HCT116 (cell line): ENCODE measurements around the gene MLLT3. TPM values are rescaled to one million over a fixed set of nuclear protein-coding genes. Genes with fewer than 3 reads are reported as not detected.

Experiments
- ATAC-seq: fragments of 200-7000 bp; cut with Tn5 transposase; 2 replicates; pipeline ENCODE4 v1.9.1; 2020; ENCODE audit warnings: mild to moderate bottlenecking, moderate library complexity
- BruUV-seq: library from RNA; stranded (reverse); fragments of 400-500 nt; replicated peaks from 2 replicates; lab custom pipeline; 2021; lab: Mats Ljungman, UMichigan
- CTCF ChIA-PET: fragments of 300-600 bp; sonication (Branson Sonifier 250); formaldehyde crosslinking; loops from one replicate; lab custom pipeline; 2021; ENCODE audit warnings: antibody characterized with exemption; lab: Charles Lee
- POLR2A ChIA-PET: fragments of 300-600, 350-600 bp; sonication (Branson Sonifier 250); formaldehyde crosslinking; loops from one replicate; lab custom pipeline; 2021; ENCODE audit warnings: antibody characterized with exemption; lab: Charles Lee
- RAD21 ChIA-PET, 2 experiments: fragments of 300-600 bp; sonication (Branson Sonifier 250); formaldehyde crosslinking; loops; one replicate each; lab custom pipeline; 2023; ENCODE audit warnings: low total read pairs in 2 of 2; ENCODE audit not compliant: uncharacterized antibody in 2 of 2, unreplicated experiment in 2 of 2, low non-redundant PET in 1 of 2; lab: Charles Lee
- DNase-seq: peaks from one replicate; pipeline ENCODE4 v3.0.0-alpha.2; 2010; ENCODE audit warnings: low read depth, low spot score
- H2AFZ ChIP-seq: fragments of 200-600 bp; shearing (Covaris generic), sonication (generic); 2 replicates; pipeline ENCODE4 v1.6.1; 2017; ENCODE audit warnings: low read depth, mixed run types, mixed read lengths, antibody characterized with exemption, low read length; ENCODE audit not compliant: poor library complexity, severe bottlenecking
- H3K27ac ChIP-seq: 2 replicates; pipeline ENCODE4 v1.5.1; 2012; ENCODE audit warnings: low read depth, low read length
- H3K27me3 ChIP-seq: fragments of 200-600 bp; sonication (generic); 2 replicates; pipeline ENCODE4 v1.6.1; 2016; ENCODE audit warnings: mixed run types, low read length, mixed read lengths; ENCODE audit not compliant: insufficient read depth
- H3K36me3 ChIP-seq, 2 experiments: fragments of 200-500 bp in 1 of 2; fragments of 200-600 bp in 1 of 2; sonication (Bioruptor generic) in 1 of 2; sonication (generic) in 1 of 2; 2 replicates each; pipeline versions ENCODE4 v1.5.1 to v1.6.1; 2014 to 2016; ENCODE audit warnings: low read length in 2 of 2, inconsistent platforms in 1 of 2, mixed read lengths in 1 of 2, mixed run types in 1 of 2; ENCODE audit not compliant: insufficient read depth in 2 of 2, control insufficient read depth in 1 of 2
- H3K4me1 ChIP-seq, 2 experiments: fragments of 200-600 bp in 1 of 2; sonication (generic) in 1 of 2; 2 replicates each; pipeline versions ENCODE4 v1.5.1 to v1.6.1; 2012 to 2017; ENCODE audit warnings: low read length in 2 of 2, inconsistent platforms in 1 of 2, mild to moderate bottlenecking in 1 of 2, mixed read lengths in 1 of 2, mixed run types in 1 of 2, moderate library complexity in 1 of 2; ENCODE audit not compliant: insufficient read depth in 2 of 2, control insufficient read depth in 1 of 2
- H3K4me2 ChIP-seq: fragments of 200-600 bp; sonication (generic); 2 replicates; pipeline ENCODE4 v1.6.1; 2017; ENCODE audit warnings: mixed run types, low read length, mixed read lengths
- H3K4me3 ChIP-seq, 2 experiments: fragments of 200-600 bp in 1 of 2; sonication (generic) in 1 of 2; replicated peaks in 1 of 2; 2 replicates each; pipeline ENCODE4 v1.5.1; 2011 to 2016; ENCODE audit warnings: low read length in 2 of 2, control low read depth in 1 of 2, low read depth in 1 of 2, mild to moderate bottlenecking in 1 of 2, mixed read lengths in 1 of 2, mixed run types in 1 of 2
- H3K79me2 ChIP-seq: fragments of 200-600 bp; sonication (generic); 2 replicates; pipeline ENCODE4 v1.6.1; 2017; ENCODE audit warnings: mild to moderate bottlenecking, mixed run types, low read length, moderate library complexity, mixed read lengths; ENCODE audit not compliant: insufficient read depth
- H3K9ac ChIP-seq: fragments of 200-600 bp; sonication (generic); 2 replicates; pipeline ENCODE4 v1.6.1; 2016; ENCODE audit warnings: low read length, mixed read lengths
- H3K9me2 ChIP-seq: fragments of 200-600 bp; sonication (generic), shearing (Covaris generic); 2 replicates; pipeline ENCODE4 v1.6.1; 2017; ENCODE audit warnings: mixed run types, mild to moderate bottlenecking, moderate library complexity; ENCODE audit not compliant: insufficient read depth
- H3K9me3 ChIP-seq, 2 experiments: fragments of 200-500 bp in 1 of 2; fragments of 200-600 bp in 1 of 2; sonication (Bioruptor generic) in 1 of 2; sonication (generic) in 1 of 2; 2 replicates each; pipeline ENCODE4 v1.6.1; 2014 to 2017; ENCODE audit warnings: low read length in 2 of 2, mixed read lengths in 2 of 2, inconsistent platforms in 1 of 2, low read depth in 1 of 2, mild to moderate bottlenecking in 1 of 2, mixed run types in 1 of 2, moderate library complexity in 1 of 2; ENCODE audit not compliant: control insufficient read depth in 1 of 2, insufficient read depth in 1 of 2
- H4K20me1 ChIP-seq: fragments of 200-600 bp; sonication (generic), shearing (Covaris generic); 2 replicates; pipeline ENCODE4 v1.6.1; 2017; ENCODE audit warnings: mixed run types, mild to moderate bottlenecking, moderate library complexity; ENCODE audit not compliant: insufficient read depth
- CBX3 ChIP-seq: IDR thresholded peaks from 2 replicates; pipeline ENCODE4 v1.6.1; 2012; ENCODE audit warnings: low read depth
- CEBPB ChIP-seq: IDR thresholded peaks from 2 replicates; pipeline ENCODE4 v1.6.1; 2012; ENCODE audit warnings: low read depth
- ELF1 ChIP-seq: IDR thresholded peaks from 2 replicates; pipeline ENCODE4 v1.6.1; 2012; ENCODE audit warnings: low read depth, borderline replicate concordance
- FOSL1 ChIP-seq: IDR thresholded peaks from 2 replicates; pipeline ENCODE4 v1.6.1; 2012; ENCODE audit warnings: low read depth
- MAX ChIP-seq: IDR thresholded peaks from 2 replicates; pipeline ENCODE4 v1.6.1; 2012
- SIN3A ChIP-seq: IDR thresholded peaks from 2 replicates; pipeline ENCODE4 v1.6.1; 2012; ENCODE audit warnings: low read depth
- SP1 ChIP-seq: IDR thresholded peaks from 2 replicates; pipeline ENCODE4 v1.6.1; 2012; ENCODE audit warnings: low read depth
- SRF ChIP-seq: IDR thresholded peaks from 2 replicates; pipeline ENCODE4 v1.6.1; 2012; ENCODE audit warnings: low read depth
- TCF7L2 ChIP-seq: IDR thresholded peaks from 2 replicates; pipeline ENCODE4 v1.7.0; 2011; ENCODE audit warnings: borderline replicate concordance, inconsistent platforms; ENCODE audit not compliant: insufficient read depth, insufficient read length; ENCODE audit errors: extremely low read depth
- YY1 ChIP-seq: IDR thresholded peaks from 2 replicates; pipeline ENCODE4 v1.6.1; 2011; ENCODE audit warnings: low read length, low read depth, moderate library complexity, mild to moderate bottlenecking; ENCODE audit not compliant: insufficient replicate concordance; ENCODE audit errors: extremely low read depth
- ZNF274 ChIP-seq: fragments of 200-500 bp; sonication (Bioruptor generic); IDR thresholded peaks from 2 replicates; pipeline ENCODE4 v1.6.1; 2014; ENCODE audit warnings: mild to moderate bottlenecking, low read depth, low read length, inconsistent platforms
- intact Hi-C: fragments of 100-400 bp; cut with micrococcal nuclease; formaldehyde crosslinking; loops from 2 replicates; pipeline ENCODE4 v1.10.0; 2022
- total RNA-seq: library from RNA; stranded (reverse); gene quantifications from one replicate; pipeline ENCODE4 v1.2.1, GENCODE V29; 2021; ENCODE audit not compliant: unreplicated experiment
- TF ChIP-seq, protein P1 (sequence below): IDR thresholded peaks from 2 replicates; pipeline ENCODE4 v1.6.1; 2011; ENCODE audit warnings: mild to moderate bottlenecking, low read length, moderate library complexity; ENCODE audit not compliant: insufficient replicate concordance; ENCODE audit errors: extremely low read depth
- TF ChIP-seq, protein P2 (sequence below): IDR thresholded peaks from 2 replicates; pipeline ENCODE4 v1.6.1; 2012; ENCODE audit warnings: low read depth

MLLT3 gene
- total RNA-seq, 1 experiment from 2014 or later, result 4.3 TPM

DNA sequence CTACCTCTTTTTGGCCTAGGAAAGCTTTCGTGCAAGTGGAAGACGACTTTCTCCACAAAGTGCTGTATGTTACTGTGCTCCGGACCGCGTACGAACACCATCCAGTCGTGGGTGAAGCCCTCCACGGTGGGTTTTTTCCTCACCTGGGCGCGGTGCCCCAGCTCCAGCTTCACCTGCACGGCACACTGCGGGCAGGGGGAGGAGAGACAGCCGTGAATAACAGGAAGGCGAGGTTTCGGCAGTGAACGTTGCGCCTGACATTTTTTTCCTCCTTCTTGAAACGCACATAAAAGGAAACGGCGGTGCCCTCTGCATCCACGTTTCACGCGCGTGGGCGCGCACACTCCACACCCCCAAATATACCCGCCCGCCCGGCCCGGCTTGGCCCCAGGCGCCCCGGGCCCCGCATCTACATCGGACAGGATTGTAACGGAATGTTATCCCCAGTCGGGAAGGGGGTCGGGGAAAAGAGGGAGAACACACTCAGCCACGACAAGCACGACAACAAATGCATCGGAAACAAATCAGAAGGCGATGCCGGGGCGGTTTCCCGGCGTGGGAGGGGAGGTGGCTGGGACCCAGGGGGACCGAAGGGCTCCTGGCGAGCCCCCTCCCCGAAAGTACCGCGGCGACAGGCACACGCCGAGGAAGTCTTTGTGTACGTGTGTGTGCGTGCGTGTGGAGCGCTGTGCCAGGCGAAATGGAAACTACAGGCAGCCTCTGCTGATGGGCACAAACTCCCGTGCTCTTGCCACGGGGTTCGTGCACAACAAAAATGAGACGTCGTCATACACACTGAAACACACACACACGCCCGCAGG, 1.4 kb downstream of the MLLT3 start (continued):
- TF ChIP-seq MAX, result no peak
- TF ChIP-seq SP1, result no peak
- no peak for TF ChIP-seq TCF7L2
- no peak for TF ChIP-seq YY1
- TF ChIP-seq FOSL1, result no peak
- no peak for TF ChIP-seq ZNF274
- no peak for TF ChIP-seq SIN3A
- TF ChIP-seq SRF, result no peak
- TF ChIP-seq ELF1, result no peak

GRCh38 chr9:20619487-20620200, 2.7 kb downstream of the MLLT3 start:
- ATAC-seq (no peak), DNase-seq (no peak)
- BruUV-seq, result no TSS peak
- ChIA-PET POLR2A (no interaction called here), CTCF (no interaction called here), RAD21 (no interaction called here)
- Histone ChIP-seq H3K4me1 (peaks cover 0 to 18% of the 10 kb centered on the region in 2 experiments; a peak in 2 of 4 replicates), H3K9me2 (no peaks in the 10 kb centered on the region), H3K4me2 (no peak overlapping the region), H3K36me3 (no peaks in the 10 kb centered on the region), H3K4me3 (no peak overlapping the region), H2AFZ (no peak overlapping the region), H3K27ac (no peak overlapping the region), H3K27me3 (peaks cover 10% of the 10 kb centered on the region; the same call in 1 of the 2 replicates), H3K9me3 (no peaks in the 10 kb centered on the region), H3K79me2 (no peaks in the 10 kb centered on the region), H3K9ac (no peak overlapping the region), H4K20me1 (no peaks in the 10 kb centered on the region)
- intact Hi-C loops, result loop anchor here (5.0 kb wide), 2 partner anchors 262 to 268 kb away; no protein-coding TSS in a partner anchor
- TF ChIP-seq, protein P1, sequence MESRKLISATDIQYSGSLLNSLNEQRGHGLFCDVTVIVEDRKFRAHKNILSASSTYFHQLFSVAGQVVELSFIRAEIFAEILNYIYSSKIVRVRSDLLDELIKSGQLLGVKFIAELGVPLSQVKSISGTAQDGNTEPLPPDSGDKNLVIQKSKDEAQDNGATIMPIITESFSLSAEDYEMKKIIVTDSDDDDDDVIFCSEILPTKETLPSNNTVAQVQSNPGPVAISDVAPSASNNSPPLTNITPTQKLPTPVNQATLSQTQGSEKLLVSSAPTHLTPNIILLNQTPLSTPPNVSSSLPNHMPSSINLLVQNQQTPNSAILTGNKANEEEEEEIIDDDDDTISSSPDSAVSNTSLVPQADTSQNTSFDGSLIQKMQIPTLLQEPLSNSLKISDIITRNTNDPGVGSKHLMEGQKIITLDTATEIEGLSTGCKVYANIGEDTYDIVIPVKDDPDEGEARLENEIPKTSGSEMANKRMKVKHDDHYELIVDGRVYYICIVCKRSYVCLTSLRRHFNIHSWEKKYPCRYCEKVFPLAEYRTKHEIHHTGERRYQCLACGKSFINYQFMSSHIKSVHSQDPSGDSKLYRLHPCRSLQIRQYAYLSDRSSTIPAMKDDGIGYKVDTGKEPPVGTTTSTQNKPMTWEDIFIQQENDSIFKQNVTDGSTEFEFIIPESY, result no peak
- TF ChIP-seq, protein P2, sequence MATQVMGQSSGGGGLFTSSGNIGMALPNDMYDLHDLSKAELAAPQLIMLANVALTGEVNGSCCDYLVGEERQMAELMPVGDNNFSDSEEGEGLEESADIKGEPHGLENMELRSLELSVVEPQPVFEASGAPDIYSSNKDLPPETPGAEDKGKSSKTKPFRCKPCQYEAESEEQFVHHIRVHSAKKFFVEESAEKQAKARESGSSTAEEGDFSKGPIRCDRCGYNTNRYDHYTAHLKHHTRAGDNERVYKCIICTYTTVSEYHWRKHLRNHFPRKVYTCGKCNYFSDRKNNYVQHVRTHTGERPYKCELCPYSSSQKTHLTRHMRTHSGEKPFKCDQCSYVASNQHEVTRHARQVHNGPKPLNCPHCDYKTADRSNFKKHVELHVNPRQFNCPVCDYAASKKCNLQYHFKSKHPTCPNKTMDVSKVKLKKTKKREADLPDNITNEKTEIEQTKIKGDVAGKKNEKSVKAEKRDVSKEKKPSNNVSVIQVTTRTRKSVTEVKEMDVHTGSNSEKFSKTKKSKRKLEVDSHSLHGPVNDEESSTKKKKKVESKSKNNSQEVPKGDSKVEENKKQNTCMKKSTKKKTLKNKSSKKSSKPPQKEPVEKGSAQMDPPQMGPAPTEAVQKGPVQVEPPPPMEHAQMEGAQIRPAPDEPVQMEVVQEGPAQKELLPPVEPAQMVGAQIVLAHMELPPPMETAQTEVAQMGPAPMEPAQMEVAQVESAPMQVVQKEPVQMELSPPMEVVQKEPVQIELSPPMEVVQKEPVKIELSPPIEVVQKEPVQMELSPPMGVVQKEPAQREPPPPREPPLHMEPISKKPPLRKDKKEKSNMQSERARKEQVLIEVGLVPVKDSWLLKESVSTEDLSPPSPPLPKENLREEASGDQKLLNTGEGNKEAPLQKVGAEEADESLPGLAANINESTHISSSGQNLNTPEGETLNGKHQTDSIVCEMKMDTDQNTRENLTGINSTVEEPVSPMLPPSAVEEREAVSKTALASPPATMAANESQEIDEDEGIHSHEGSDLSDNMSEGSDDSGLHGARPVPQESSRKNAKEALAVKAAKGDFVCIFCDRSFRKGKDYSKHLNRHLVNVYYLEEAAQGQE, result no peak
- TF ChIP-seq TCF7L2 (no peak), CBX3 (no peak), SRF (no peak), CEBPB (no peak)
